ENCODE results near the gene LRCOL1. TPM values are rescaled to one million over a fixed set of nuclear protein-coding genes. Genes with fewer than 3 reads are reported as not detected.

Gene LRCOL1
- total and polyA plus RNA-seq, 10 of the 15 experiments (the other 5 are each of a cell fraction or from before 2014, with no cell fraction given), result not detected

- Histone ChIP-seq H2AFZ (ENCODE audit: control insufficient read depth, low read depth, low read length) (no peak overlapping the region), H3K36me3 (ENCODE audit: control insufficient read depth in 2 of 2, insufficient read depth in 2 of 2, low read length in 1 of 2) (no peaks in the 10 kb centered on the region), H3K79me2 (ENCODE audit: control insufficient read depth, insufficient read depth, low read length) (no peaks in the 10 kb centered on the region), H3K9me3 (replicated peaks; ENCODE audit: control insufficient read depth, insufficient read depth, low read length) (peaks cover 2% of the 10 kb centered on the region; the same call in 1 of the 3 replicates), H3K4me3 (no peak overlapping the region), H3K4me1 (ENCODE audit: control insufficient read depth, insufficient read depth, low read length) (no peaks in the 10 kb centered on the region), H4K20me1 (ENCODE audit: control insufficient read depth, insufficient read depth) (no peaks in the 10 kb centered on the region), H3K27me3 (replicated peaks in 1 of 2; ENCODE audit: control insufficient read depth in 2 of 2, insufficient read depth in 2 of 2, low read length in 1 of 2) (peaks cover 0 to 4% of the 10 kb centered on the region in 2 experiments; a peak in 2 of 4 replicates), H3K9ac (ENCODE audit: control insufficient read depth, insufficient read depth, low read length) (no peak overlapping the region), H3K27ac (ENCODE audit: control insufficient read depth, insufficient read depth) (no peak overlapping the region), H3K4me2 (ENCODE audit: control insufficient read depth, insufficient read depth) (no peak overlapping the region)
- RAD21 ChIA-PET (ENCODE audit: unreplicated experiment), result no interaction called here
- in situ Hi-C loops (cut with MboI) (no loop called here), intact Hi-C loops (cut with micrococcal nuclease; ENCODE audit: unreplicated experiment) (no loop called here)
- WGBS (ENCODE audit: insufficient coverage, insufficient replicate concordance, low lambda C conversion rate, missing lambda C conversion rate), result 76% methylated on average over 19 of the region's 19 CpGs
- BruUV-seq (replicated peaks), result no TSS peak
- ATAC-seq (no peak), FAIRE-seq (no peak), DNase-seq (ENCODE audit: low read depth, low spot score) (no peak)
- SMC1A ChIA-PET (ENCODE audit: uncharacterized antibody, unreplicated experiment), result no interaction called here
- POLR2A ChIA-PET, result no interaction called here
- CTCF ChIA-PET, result no interaction called here
- TF ChIP-seq KLF5 (IDR thresholded peaks at IDR 0.05; ENCODE audit: partially characterized antibody) (no peak), RAD51 (IDR thresholded peaks at IDR 0.05) (no peak), DPF2 (IDR thresholded peaks at IDR 0.05) (no peak)
These were observed 3.5 kb downstream of the LRCOL1 start for GRCh38 chr12:132606927-132607326.

- 36% methylated on average over 16 of the region's 16 CpGs for WGBS (ENCODE audit: insufficient coverage, insufficient replicate concordance, low lambda C conversion rate, missing lambda C conversion rate)
- Histone ChIP-seq H3K36me3 (ENCODE audit: control insufficient read depth in 2 of 2, insufficient read depth in 2 of 2, low read length in 1 of 2) (no peaks in the 10 kb centered on the region), H4K20me1 (ENCODE audit: control insufficient read depth, insufficient read depth) (no peaks in the 10 kb centered on the region), H2AFZ (ENCODE audit: control insufficient read depth, low read depth, low read length) (no peak overlapping the region), H3K27me3 (replicated peaks in 1 of 2; ENCODE audit: control insufficient read depth in 2 of 2, insufficient read depth in 2 of 2, low read length in 1 of 2) (peaks cover 0 to 4% of the 10 kb centered on the region in 2 experiments; a peak in 2 of 4 replicates), H3K9ac (ENCODE audit: control insufficient read depth, insufficient read depth, low read length) (no peak overlapping the region), H3K4me3 (no peak overlapping the region), H3K79me2 (ENCODE audit: control insufficient read depth, insufficient read depth, low read length) (no peaks in the 10 kb centered on the region), H3K27ac (ENCODE audit: control insufficient read depth, insufficient read depth) (no peak overlapping the region), H3K9me3 (replicated peaks; ENCODE audit: control insufficient read depth, insufficient read depth, low read length) (peaks cover 1% of the 10 kb centered on the region; the same call in 1 of the 3 replicates), H3K4me2 (ENCODE audit: control insufficient read depth, insufficient read depth) (no peak overlapping the region), H3K4me1 (ENCODE audit: control insufficient read depth, insufficient read depth, low read length) (no peaks in the 10 kb centered on the region)
- TF ChIP-seq YY1 (IDR thresholded peaks at IDR 0.05; ENCODE audit: low read depth, low read length) (no peak), FOXM1 (IDR thresholded peaks at IDR 0.05; ENCODE audit: low read depth, low read length) (no peak), NR2C1 (IDR thresholded peaks at IDR 0.05) (no peak), SMARCA5 (IDR thresholded peaks at IDR 0.05) (no peak), MYC (IDR thresholded peaks at IDR 0.05; ENCODE audit: insufficient read depth, insufficient read length, insufficient replicate concordance, low read length, severe bottlenecking) (no peak), CTCF (IDR thresholded peaks at IDR 0.05 in 2 of 3, conservative IDR thresholded peaks at IDR 0.05 in 1 of 3; ENCODE audit: control insufficient read depth in 2 of 3, extremely low read depth in 1 of 3, insufficient read depth in 1 of 3, low read depth in 3 of 3, low read length in 3 of 3) (no peak), USF2 (IDR thresholded peaks at IDR 0.05; ENCODE audit: borderline replicate concordance, low read depth, low read length) (no peak), ELK1 (IDR thresholded peaks at IDR 0.05; ENCODE audit: low read depth, low read length) (no peak), HDAC2 (IDR thresholded peaks at IDR 0.05) (no peak), CHD4 (IDR thresholded peaks at IDR 0.05) (no peak)
- no peak for DNase-seq (ENCODE audit: low read depth, low spot score)
- in situ Hi-C loops (cut with MboI), result no loop called here
- ChIA-PET RAD21 (ENCODE audit: unreplicated experiment) (no interaction called here), CTCF (no interaction called here), POLR2A (no interaction called here), SMC1A (ENCODE audit: uncharacterized antibody, unreplicated experiment) (no interaction called here)
- ATAC-seq, result no peak
- BruUV-seq (replicated peaks), result no TSS peak
- intact Hi-C loops (cut with micrococcal nuclease; ENCODE audit: unreplicated experiment), result no loop called here
- FAIRE-seq, result no peak
These were observed 3.9 kb downstream of the LRCOL1 start for GRCh38 chr12:132606466-132606865.
